ENCODE results near the gene GNAS. TPM values are rescaled to one million over a fixed set of nuclear protein-coding genes. Genes with fewer than 3 reads are reported as not detected.

GNAS gene
- total RNA-seq, 3 donors from 2014 or later (not counting 1 experiment from before 2014, with no cell fraction given) = 530 to 823 (median 582) TPM

GRCh38 chr20:58903614-58904013 is 51.1 kb downstream of the GNAS start:
- peaks cover 51 to 55% of the 10 kb centered on the region in 2 donors for H3K4me1 Mint-ChIP-seq
- Histone ChIP-seq H3K36me3 (ENCODE audit: control insufficient read depth, insufficient read depth, low read length) (peaks cover 59% of the 10 kb centered on the region), H3K9me3 (ENCODE audit: control insufficient read depth, insufficient read depth, low read length) (no peaks in the 10 kb centered on the region), H3K4me3 (ENCODE audit: low read length) (no peak overlapping the region), H3K27ac (ENCODE audit: low read length) (no peak overlapping the region), H3K27me3 (ENCODE audit: control insufficient read depth, insufficient read depth, low read length) (no peaks in the 10 kb centered on the region), H3K4me1 (ENCODE audit: control insufficient read depth, insufficient read depth, low read length) (peaks cover 21% of the 10 kb centered on the region)
- DNase-seq (peak in 1 of 2 donors; percentile 5), ATAC-seq (no peak)
- intact Hi-C loops (cut with micrococcal nuclease) = no loop called here
- no peaks in the 10 kb centered on the region for H3K9me3 Mint-ChIP-seq
- no peak overlapping the region for H3K27ac Mint-ChIP-seq
- H3K27me3 Mint-ChIP-seq (ENCODE audit: low read depth in 2 of 2) = no peaks in the 10 kb centered on the region
- peaks cover 17% of the 10 kb centered on the region for H3K36me3 Mint-ChIP-seq
- no peak overlapping the region for H3K4me3 Mint-ChIP-seq
- no peak for TF ChIP-seq CTCF (IDR thresholded peaks at IDR 0.05)
- WGBS (ENCODE audit: insufficient coverage) = 78% methylated on average over 9 of the region's 9 CpGs

- H3K36me3 ChIP-seq (ENCODE audit: control insufficient read depth, insufficient read depth, low read length) = peaks cover 66% of the 10 kb centered on the region
- intact Hi-C loops (cut with micrococcal nuclease) = loop anchor here (5.0 kb wide), 1 partner anchor 77 kb away; the partner anchor contains the start of gene NELFCD
- H3K4me3 ChIP-seq (ENCODE audit: low read length) = no peak overlapping the region
- H3K27ac ChIP-seq (ENCODE audit: low read length) = no peak overlapping the region
- WGBS (ENCODE audit: insufficient coverage) = 93% methylated on average over 3 of the region's 6 CpGs
- no peak for DNase-seq
- Mint-ChIP-seq H3K9me3 (no peaks in the 10 kb centered on the region), H3K27me3 (ENCODE audit: low read depth in 2 of 2) (no peaks in the 10 kb centered on the region), H3K4me1 (peaks cover 44 to 49% of the 10 kb centered on the region in 2 donors), H3K27ac (no peak overlapping the region), H3K4me3 (no peak overlapping the region), H3K36me3 (peaks cover 22% of the 10 kb centered on the region)
- peaks cover 25% of the 10 kb centered on the region for H3K4me1 ChIP-seq (ENCODE audit: control insufficient read depth, insufficient read depth, low read length)
- no peak for TF ChIP-seq CTCF (IDR thresholded peaks at IDR 0.05)
- H3K9me3 ChIP-seq (ENCODE audit: control insufficient read depth, insufficient read depth, low read length) = no peaks in the 10 kb centered on the region
- H3K27me3 ChIP-seq (ENCODE audit: control insufficient read depth, insufficient read depth, low read length) = no peaks in the 10 kb centered on the region
- no peak for ATAC-seq
Measured at GRCh38 chr20:58905236-58905635, 52.7 kb downstream of the GNAS start.

GRCh38 chr20:58906111-58906510 is 53.6 kb downstream of the GNAS start:
- no peaks in the 10 kb centered on the region for H3K9me3 Mint-ChIP-seq
- no peaks in the 10 kb centered on the region for H3K27me3 Mint-ChIP-seq (ENCODE audit: low read depth in 2 of 2)
- TF ChIP-seq CTCF (IDR thresholded peaks at IDR 0.05) = no peak
- peak overlapping the region in 1 of 2 donors; percentile 89 for H3K27ac Mint-ChIP-seq
- intact Hi-C loops (cut with micrococcal nuclease) = loop anchor here (5.0 kb wide), 1 partner anchor 76 kb away; the partner anchor contains the start of gene NELFCD
- Histone ChIP-seq H3K4me3 (ENCODE audit: low read length) (no peak overlapping the region), H3K27ac (ENCODE audit: low read length) (no peak overlapping the region), H3K4me1 (ENCODE audit: control insufficient read depth, insufficient read depth, low read length) (peaks cover 25% of the 10 kb centered on the region), H3K27me3 (ENCODE audit: control insufficient read depth, insufficient read depth, low read length) (no peaks in the 10 kb centered on the region), H3K36me3 (ENCODE audit: control insufficient read depth, insufficient read depth, low read length) (peaks cover 75% of the 10 kb centered on the region), H3K9me3 (ENCODE audit: control insufficient read depth, insufficient read depth, low read length) (no peaks in the 10 kb centered on the region)
- H3K4me3 Mint-ChIP-seq = no peak overlapping the region
- H3K36me3 Mint-ChIP-seq = peaks cover 30% of the 10 kb centered on the region
- DNase-seq = peak in 1 of 2 donors; percentile 7
- no peak for ATAC-seq
- WGBS (ENCODE audit: insufficient coverage) = 95% methylated on average over 3 of the region's 5 CpGs
- peaks cover 37 to 40% of the 10 kb centered on the region in 2 donors for H3K4me1 Mint-ChIP-seq

GRCh38 chr20:58906894-58907293 is 54.4 kb downstream of the GNAS start:
- TF ChIP-seq CTCF (IDR thresholded peaks at IDR 0.05) = no peak
- Histone ChIP-seq H3K27me3 (ENCODE audit: control insufficient read depth, insufficient read depth, low read length) (no peaks in the 10 kb centered on the region), H3K27ac (ENCODE audit: low read length) (peak overlapping the region; percentile 80), H3K36me3 (ENCODE audit: control insufficient read depth, insufficient read depth, low read length) (peaks cover 81% of the 10 kb centered on the region), H3K9me3 (ENCODE audit: control insufficient read depth, insufficient read depth, low read length) (no peaks in the 10 kb centered on the region), H3K4me1 (ENCODE audit: control insufficient read depth, insufficient read depth, low read length) (peaks cover 26% of the 10 kb centered on the region), H3K4me3 (ENCODE audit: low read length) (no peak overlapping the region)
- Mint-ChIP-seq H3K4me3 (peak overlapping the region; percentile 88), H3K36me3 (peaks cover 36% of the 10 kb centered on the region), H3K9me3 (no peaks in the 10 kb centered on the region), H3K27me3 (ENCODE audit: low read depth in 2 of 2) (no peaks in the 10 kb centered on the region), H3K27ac (peak overlapping the region; percentile 89 to 96), H3K4me1 (peaks cover 40 to 44% of the 10 kb centered on the region in 2 donors)
- intact Hi-C loops (cut with micrococcal nuclease) = loop anchor here (1.0 to 5.0 kb wide), 2 partner anchors 14 to 75 kb away; partner anchors contain the start of gene NELFCD
- 40% methylated on average over 2 of the region's 3 CpGs for WGBS (ENCODE audit: insufficient coverage)
- DNase-seq (no peak), ATAC-seq (peak in 1 of 3 donors; percentile 32)

Measured in natural killer cell (primary cell).